H9 (cell line): ENCODE results near the gene PRR11. TPM values are rescaled to one million over a fixed set of nuclear protein-coding genes. Genes with fewer than 3 reads are reported as not detected.

Source experiments
- DNase-seq: peaks from one replicate; pipeline ENCODE4 v3.0.0-alpha.2; 2017
- H2AFZ ChIP-seq: one replicate; pipeline ENCODE4 v1.6.1; 2013; ENCODE audit warnings: mild to moderate bottlenecking, low read length, control low read depth, moderate library complexity
- H2AK5ac ChIP-seq: 2 replicates; pipeline ENCODE4 v1.6.1; 2013; ENCODE audit warnings: low read length, control low read depth, mixed read lengths; ENCODE audit not compliant: insufficient read length
- H2BK120ac ChIP-seq: one replicate; pipeline ENCODE4 v1.6.1; 2013; ENCODE audit warnings: low read depth, mild to moderate bottlenecking, low read length, control low read depth, inconsistent platforms; ENCODE audit not compliant: poor library complexity, severe bottlenecking
- H2BK12ac ChIP-seq: 2 replicates; pipeline ENCODE4 v1.6.1; 2013; ENCODE audit warnings: low read length, control low read depth, mixed read lengths, low read depth; ENCODE audit not compliant: insufficient read length
- H2BK15ac ChIP-seq: 2 replicates; pipeline ENCODE4 v1.6.1; 2013; ENCODE audit warnings: low read depth, low read length, control low read depth
- H2BK20ac ChIP-seq: one replicate; pipeline ENCODE4 v1.6.1; 2013; ENCODE audit warnings: low read depth, mild to moderate bottlenecking, low read length, control low read depth, inconsistent platforms; ENCODE audit not compliant: poor library complexity, severe bottlenecking
- H2BK5ac ChIP-seq: 2 replicates; pipeline ENCODE4 v1.6.1; 2013; ENCODE audit warnings: low read length, control low read depth, mixed read lengths; ENCODE audit not compliant: insufficient read length
- H3K14ac ChIP-seq: 2 replicates; pipeline ENCODE4 v1.6.1; 2013; ENCODE audit warnings: low read length, control low read depth; ENCODE audit not compliant: insufficient read depth
- H3K18ac ChIP-seq: 2 replicates; pipeline ENCODE4 v1.6.1; 2013; ENCODE audit warnings: low read depth, mild to moderate bottlenecking, mixed read lengths, low read length, control low read depth; ENCODE audit not compliant: insufficient read length
- H3K23ac ChIP-seq: 2 replicates; pipeline ENCODE4 v1.6.1; 2013; ENCODE audit warnings: low read length, control low read depth, mixed read lengths, low read depth; ENCODE audit not compliant: insufficient read length
- H3K23me2 ChIP-seq: 2 replicates; pipeline ENCODE4 v1.6.1; 2013; ENCODE audit warnings: low read depth, mild to moderate bottlenecking, mixed read lengths, low read length, control low read depth; ENCODE audit not compliant: insufficient read length, poor library complexity, severe bottlenecking
- H3K27ac ChIP-seq: 2 replicates; pipeline ENCODE4 v1.5.1; 2013; ENCODE audit warnings: low read length, control low read depth, mixed read lengths, low read depth; ENCODE audit not compliant: insufficient read length
- H3K27me3 ChIP-seq: 2 replicates; pipeline ENCODE4 v1.6.1; 2013; ENCODE audit warnings: low read length, control low read depth, inconsistent platforms; ENCODE audit not compliant: insufficient read depth
- H3K4ac ChIP-seq: 2 replicates; pipeline ENCODE4 v1.6.1; 2013; ENCODE audit warnings: low read depth, mild to moderate bottlenecking, control low read depth, inconsistent platforms, low read length, moderate library complexity
- H3K4me1 ChIP-seq: 2 replicates; pipeline ENCODE4 v1.6.1; 2013; ENCODE audit warnings: low read length, control low read depth, inconsistent platforms; ENCODE audit not compliant: insufficient read depth
- H3K4me2 ChIP-seq: 2 replicates; pipeline ENCODE4 v1.6.1; 2013; ENCODE audit warnings: low read length, control low read depth, mixed read lengths; ENCODE audit not compliant: insufficient read length, insufficient read depth
- H3K56ac ChIP-seq: 2 replicates; pipeline ENCODE4 v1.6.1; 2013; ENCODE audit warnings: low read depth, mild to moderate bottlenecking, mixed read lengths, low read length, control low read depth; ENCODE audit not compliant: insufficient read length
- H3K79me1 ChIP-seq: 2 replicates; pipeline ENCODE4 v1.6.1; 2013; ENCODE audit warnings: low read depth, mild to moderate bottlenecking, moderate library complexity, low read length, control low read depth, inconsistent platforms; ENCODE audit not compliant: insufficient read depth, poor library complexity, severe bottlenecking
- H3K79me2 ChIP-seq: 2 replicates; pipeline ENCODE4 v1.6.1; 2013; ENCODE audit warnings: low read length, control low read depth, inconsistent platforms; ENCODE audit not compliant: insufficient read depth
- H3K9ac ChIP-seq: 2 replicates; pipeline ENCODE4 v1.6.1; 2013; ENCODE audit warnings: low read length, control low read depth, mixed read lengths; ENCODE audit not compliant: insufficient read length; ENCODE audit errors: extremely low read depth
- H3K9me3 ChIP-seq: one replicate; pipeline ENCODE4 v1.6.1; 2013; ENCODE audit warnings: low read depth, low read length, inconsistent platforms; ENCODE audit not compliant: control insufficient read depth
- H3T11ph ChIP-seq: one replicate; pipeline ENCODE4 v1.6.1; 2013; ENCODE audit warnings: mild to moderate bottlenecking, low read length, control low read depth, inconsistent platforms
- H4K20me1 ChIP-seq: one replicate; pipeline ENCODE4 v1.6.1; 2013; ENCODE audit not compliant: control insufficient read depth, insufficient read length, insufficient read depth
- H4K5ac ChIP-seq: 2 replicates; pipeline ENCODE4 v1.6.1; 2013; ENCODE audit warnings: low read depth, mild to moderate bottlenecking, mixed read lengths, low read length, control low read depth; ENCODE audit not compliant: insufficient read length
- H4K8ac ChIP-seq: replicated peaks from 2 replicates; pipeline ENCODE4 v1.6.1; 2013; ENCODE audit warnings: low read length, control low read depth, mixed read lengths, low read depth; ENCODE audit not compliant: insufficient read length
- H4K91ac ChIP-seq: 2 replicates; pipeline ENCODE4 v1.6.1; 2013; ENCODE audit warnings: low read depth, mild to moderate bottlenecking, moderate library complexity, mixed read lengths, low read length, control low read depth; ENCODE audit not compliant: insufficient read length
- H3K27ac Mint-ChIP-seq, 3 experiments: 2 replicates in 2 of 3; 3 replicates in 1 of 3; pipeline ENCODE4 v1.8.0; 2020 to 2021; ENCODE audit warnings: mixed read lengths in 3 of 3, mild to moderate bottlenecking in 1 of 3, moderate library complexity in 1 of 3
- H3K27me3 Mint-ChIP-seq: 2 replicates; pipeline ENCODE4 v1.8.0; 2021; ENCODE audit warnings: low read depth, mild to moderate bottlenecking, moderate library complexity, mixed read lengths
- H3K36me3 Mint-ChIP-seq, 3 experiments: 2 replicates in 2 of 3; 3 replicates in 1 of 3; pipeline ENCODE4 v1.8.0; 2020 to 2021; ENCODE audit warnings: low read depth in 3 of 3, mixed read lengths in 3 of 3; ENCODE audit not compliant: insufficient read depth in 1 of 3
- H3K4me1 Mint-ChIP-seq, 2 experiments: 2 replicates each; pipeline ENCODE4 v1.8.0; 2020; ENCODE audit warnings: mixed read lengths in 2 of 2
- H3K4me3 Mint-ChIP-seq, 2 experiments: 2 replicates in 1 of 2; 3 replicates in 1 of 2; pipeline ENCODE4 v1.8.0; 2020 to 2021; ENCODE audit warnings: mild to moderate bottlenecking in 2 of 2, mixed read lengths in 2 of 2, moderate library complexity in 1 of 2
- H3K9me3 Mint-ChIP-seq, 2 experiments: 2 replicates in 1 of 2; 3 replicates in 1 of 2; pipeline ENCODE4 v1.8.0; 2020; ENCODE audit warnings: mild to moderate bottlenecking in 2 of 2, mixed read lengths in 2 of 2, moderate library complexity in 1 of 2
- CTCF ChIP-seq: fragments of 200-600 bp; sonication (generic); conservative IDR thresholded peaks from 3 replicates; pipeline ENCODE4 v1.8.0; 2021; ENCODE audit warnings: antibody characterized with exemption, mild to moderate bottlenecking
- WGBS: extraction: QIAGEN DNeasy Blood & Tissue Kit; methylation state at CpG from one replicate; pipeline ENCODE4 v1.1.7; 2013; ENCODE audit warnings: missing lambda C conversion rate, low lambda C conversion rate, mixed read lengths; ENCODE audit not compliant: insufficient read length; ENCODE audit errors: extremely low coverage; 5-methylcytosine and 5-hydroxymethylcytosine counted together
- total RNA-seq: library from RNA; stranded (reverse); gene quantifications from 2 replicates; pipeline ENCODE4 v1.2.1, GENCODE V29; 2021

PRR11 gene
- total RNA-seq, 1 experiment from 2014 or later, result 70.7 TPM

GRCh38 chr17:59165933-59166342, 10.4 kb downstream of the PRR11 start:
- Histone ChIP-seq H3K27me3 (no peaks in the 10 kb centered on the region), H2AFZ (no peak overlapping the region), H3K79me2 (peaks cover 3% of the 10 kb centered on the region; the same call in 1 of the 2 replicates), H2BK20ac (no peak overlapping the region), H3K23ac (no peak overlapping the region), H3K4me2 (no peak overlapping the region), H3K18ac (no peak overlapping the region), H3K79me1 (peaks cover 5% of the 10 kb centered on the region), H4K8ac (no peak overlapping the region), H2BK5ac (no peak overlapping the region), H4K20me1 (no peaks in the 10 kb centered on the region), H3K4me1 (no peaks in the 10 kb centered on the region), H4K91ac (no peak overlapping the region), H3K4ac (no peak overlapping the region), H3K14ac (no peak overlapping the region), H2BK120ac (no peak overlapping the region), H3K56ac (no peak overlapping the region), H2BK15ac (no peak overlapping the region), H3K27ac (no peak overlapping the region), H2AK5ac (no peak overlapping the region), H3K23me2 (no peaks in the 10 kb centered on the region), H3T11ph (no peak overlapping the region), H2BK12ac (no peak overlapping the region), H3K9me3 (no peaks in the 10 kb centered on the region), H3K9ac (no peak overlapping the region), H4K5ac (no peak overlapping the region)
- H3K36me3 Mint-ChIP-seq, result peaks cover 5 to 30% (median 18%) of the 10 kb centered on the region in 3 experiments; a peak in 6 of 7 replicates
- peaks cover 6 to 7% of the 10 kb centered on the region in 2 experiments; a peak in 2 of 4 replicates for H3K4me1 Mint-ChIP-seq
- peak; percentile 69 for DNase-seq
- no peak overlapping the region; a peak in 1 of 5 replicates for H3K4me3 Mint-ChIP-seq
- TF ChIP-seq CTCF, result peak; percentile 69
- H3K27ac Mint-ChIP-seq, result peak overlapping the region in 1 of 3 experiments; percentile 70; a peak in 2 of 7 replicates
- H3K27me3 Mint-ChIP-seq, result no peaks in the 10 kb centered on the region
- WGBS, result no CpG with 5 or more reads among the region's 2 CpGs
- no peaks in the 10 kb centered on the region for H3K9me3 Mint-ChIP-seq
